Ectodermal cell (in vitro differentiated cells): Measurements from ENCODE around the gene EXD3.

Experiments used
- H3K27ac ChIP-seq: 2 replicates; pipeline ENCODE4 v1.7.0; 2013; ENCODE audit warnings: mild to moderate bottlenecking, low read depth, low read length; ENCODE audit not compliant: insufficient read depth, poor library complexity, severe bottlenecking
- H3K27me3 ChIP-seq: 2 replicates; pipeline ENCODE4 v1.7.0; 2013; ENCODE audit warnings: mild to moderate bottlenecking, low read length; ENCODE audit not compliant: insufficient read depth, control insufficient read depth, poor library complexity, severe bottlenecking
- H3K36me3 ChIP-seq: one replicate; pipeline ENCODE4 v1.7.0; 2013; ENCODE audit warnings: low read length; ENCODE audit not compliant: control insufficient read depth, insufficient read depth
- H3K4me1 ChIP-seq: one replicate; pipeline ENCODE4 v1.7.0; 2013; ENCODE audit warnings: low read length; ENCODE audit not compliant: control insufficient read depth, insufficient read depth
- H3K4me3 ChIP-seq: 2 replicates; pipeline ENCODE4 v1.7.0; 2013; ENCODE audit warnings: low read depth, low read length, control low read depth; ENCODE audit not compliant: insufficient read depth
- H3K9me3 ChIP-seq: 2 replicates; pipeline ENCODE4 v1.7.0; 2013; ENCODE audit warnings: mild to moderate bottlenecking, low read length, moderate library complexity; ENCODE audit not compliant: control insufficient read depth
- WGBS, 2 experiments: methylation state at CpG; one replicate each; pipeline ENCODE4 v1.1.7; 2013; ENCODE audit warnings: missing lambda C conversion rate in 2 of 2; 5-methylcytosine and 5-hydroxymethylcytosine counted together

Gene EXD3

GRCh38 chr9:137402746-137403145 is 20.2 kb downstream of the EXD3 start:
- no peak overlapping the region for H3K27ac ChIP-seq

GRCh38 chr9:137398561-137399468 is 24.1 kb downstream of the EXD3 start:
- Histone ChIP-seq H3K4me3 (no peak overlapping the region), H3K27ac (no peak overlapping the region), H3K9me3 (no peaks in the 10 kb centered on the region), H3K4me1 (no peaks in the 10 kb centered on the region), H3K36me3 (no peaks in the 10 kb centered on the region), H3K27me3 (no peaks in the 10 kb centered on the region)
- 95 to 96% methylated on average over 60 of the region's 60 CpGs for WGBS, 2 experiments

More at GRCh38 chr9:137402746-137403145, 20.2 kb downstream of the EXD3 start:
- no peaks in the 10 kb centered on the region for H3K36me3 ChIP-seq
- H3K4me1 ChIP-seq: peaks cover 5% of the 10 kb centered on the region
- peaks cover 8% of the 10 kb centered on the region for H3K27me3 ChIP-seq
- WGBS, 2 experiments: 94 to 95% methylated on average over 11 of the region's 11 CpGs
- no peak overlapping the region for H3K4me3 ChIP-seq
- no peaks in the 10 kb centered on the region for H3K9me3 ChIP-seq

DNA sequence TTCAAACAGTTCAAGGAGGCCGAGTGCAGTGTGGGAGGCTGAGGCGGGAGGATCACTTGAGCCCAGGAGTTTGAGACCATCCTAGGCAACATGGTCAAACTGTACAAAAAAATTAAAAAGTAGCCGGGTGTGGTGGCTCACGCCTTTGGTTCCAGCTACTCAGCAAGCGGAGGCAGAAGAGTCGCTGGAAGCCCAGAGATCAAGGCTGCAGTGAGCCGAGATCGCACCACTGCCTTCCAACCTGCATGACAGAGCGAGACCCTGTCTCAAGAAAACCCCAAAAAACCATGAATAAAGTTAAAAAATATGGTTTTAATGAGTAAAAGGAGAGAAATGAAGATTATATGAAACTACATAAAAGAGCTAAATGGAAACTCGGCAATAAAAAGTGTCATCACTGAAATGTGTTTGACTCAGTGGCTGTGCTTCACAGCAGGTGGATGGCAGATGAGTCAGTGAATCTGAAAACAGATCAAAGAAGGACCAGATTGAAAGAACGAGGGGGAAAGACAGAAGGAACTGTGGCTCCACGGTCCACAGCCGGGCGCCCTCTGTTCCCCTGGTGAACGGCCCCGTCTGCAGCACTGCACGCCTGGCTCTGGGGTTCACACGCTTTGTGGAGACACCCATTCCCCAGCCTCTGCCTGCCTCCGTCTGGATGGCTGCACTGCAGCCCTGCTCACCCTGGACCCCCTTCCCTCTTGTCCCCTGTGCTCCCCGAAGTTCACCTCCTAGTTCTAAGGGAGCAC is 25.1 kb downstream of the EXD3 start:
- Histone ChIP-seq H3K9me3 (no peaks in the 10 kb centered on the region), H3K4me1 (no peaks in the 10 kb centered on the region), H3K27ac (no peak overlapping the region), H3K27me3 (no peaks in the 10 kb centered on the region), H3K36me3 (no peaks in the 10 kb centered on the region), H3K4me3 (no peak overlapping the region)
- WGBS, 2 experiments: 93% methylated on average over 20 of the region's 20 CpGs

- no peaks in the 10 kb centered on the region for H3K9me3 ChIP-seq
- H3K4me1 ChIP-seq: no peaks in the 10 kb centered on the region
- H3K27ac ChIP-seq: no peak overlapping the region
- WGBS, 2 experiments: 94 to 95% methylated on average over 26 of the region's 26 CpGs
- no peaks in the 10 kb centered on the region for H3K27me3 ChIP-seq
- H3K36me3 ChIP-seq: no peaks in the 10 kb centered on the region
- H3K4me3 ChIP-seq: no peak overlapping the region
Measured at GRCh38 chr9:137396634-137397367, 26.2 kb downstream of the EXD3 start.

DNA sequence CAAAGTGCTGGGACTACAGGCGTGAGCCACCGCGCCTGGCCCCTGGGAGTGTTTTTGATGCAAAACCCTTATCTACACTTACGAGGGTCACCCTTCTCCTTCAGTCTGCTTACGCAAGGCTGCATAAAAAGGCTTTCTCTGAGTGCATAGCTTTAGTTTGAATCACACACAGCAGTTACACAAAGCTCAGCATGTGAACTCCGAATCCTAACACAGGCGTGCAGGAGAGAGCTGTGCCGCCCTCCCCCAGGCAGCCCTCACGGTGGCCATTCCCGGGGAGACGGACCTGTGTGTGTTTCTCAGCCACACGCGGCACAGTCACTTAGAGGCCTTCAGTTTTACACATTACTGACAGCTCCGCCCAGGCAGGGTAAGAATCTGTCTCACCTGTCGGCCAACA is 26.7 kb downstream of the EXD3 start:
- Histone ChIP-seq H3K27ac (no peak overlapping the region), H3K27me3 (no peaks in the 10 kb centered on the region), H3K4me3 (no peak overlapping the region), H3K36me3 (no peaks in the 10 kb centered on the region), H3K4me1 (no peaks in the 10 kb centered on the region), H3K9me3 (no peaks in the 10 kb centered on the region)
- WGBS, 2 experiments: 83 to 86% methylated on average over 15 of the region's 15 CpGs

DNA sequence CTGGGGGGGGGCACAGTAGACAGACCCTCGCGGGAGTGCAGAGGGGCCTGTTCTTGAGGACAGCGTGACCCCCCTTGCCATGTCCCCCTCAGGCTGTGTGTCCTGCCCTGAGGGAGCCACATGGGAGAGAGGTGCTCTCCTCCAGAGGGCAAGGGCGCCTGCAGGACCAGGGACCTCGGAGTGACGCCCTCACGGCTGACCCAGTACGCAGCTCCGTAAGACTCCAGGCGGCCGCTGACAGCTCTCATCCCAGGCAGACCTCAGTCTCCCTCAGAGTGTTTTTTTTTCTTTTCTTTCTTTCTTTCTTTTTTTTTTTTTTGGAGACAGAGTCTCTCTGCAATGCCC is 27.3 kb downstream of the EXD3 start:
- H3K27ac ChIP-seq: no peak overlapping the region
- no peaks in the 10 kb centered on the region for H3K36me3 ChIP-seq
- WGBS, 2 experiments: 89 to 90% methylated on average over 11 of the region's 11 CpGs
- no peaks in the 10 kb centered on the region for H3K9me3 ChIP-seq
- H3K4me1 ChIP-seq: no peaks in the 10 kb centered on the region
- H3K27me3 ChIP-seq: no peaks in the 10 kb centered on the region
- no peak overlapping the region for H3K4me3 ChIP-seq

- 94% methylated on average over 36 of the region's 36 CpGs for WGBS, 2 experiments
- H3K9me3 ChIP-seq: no peaks in the 10 kb centered on the region
- no peaks in the 10 kb centered on the region for H3K4me1 ChIP-seq
- no peaks in the 10 kb centered on the region for H3K36me3 ChIP-seq
- no peak overlapping the region for H3K27ac ChIP-seq
- no peak overlapping the region for H3K4me3 ChIP-seq
- H3K27me3 ChIP-seq: no peaks in the 10 kb centered on the region
Measured at GRCh38 chr9:137394866-137395665, 27.9 kb downstream of the EXD3 start.

DNA sequence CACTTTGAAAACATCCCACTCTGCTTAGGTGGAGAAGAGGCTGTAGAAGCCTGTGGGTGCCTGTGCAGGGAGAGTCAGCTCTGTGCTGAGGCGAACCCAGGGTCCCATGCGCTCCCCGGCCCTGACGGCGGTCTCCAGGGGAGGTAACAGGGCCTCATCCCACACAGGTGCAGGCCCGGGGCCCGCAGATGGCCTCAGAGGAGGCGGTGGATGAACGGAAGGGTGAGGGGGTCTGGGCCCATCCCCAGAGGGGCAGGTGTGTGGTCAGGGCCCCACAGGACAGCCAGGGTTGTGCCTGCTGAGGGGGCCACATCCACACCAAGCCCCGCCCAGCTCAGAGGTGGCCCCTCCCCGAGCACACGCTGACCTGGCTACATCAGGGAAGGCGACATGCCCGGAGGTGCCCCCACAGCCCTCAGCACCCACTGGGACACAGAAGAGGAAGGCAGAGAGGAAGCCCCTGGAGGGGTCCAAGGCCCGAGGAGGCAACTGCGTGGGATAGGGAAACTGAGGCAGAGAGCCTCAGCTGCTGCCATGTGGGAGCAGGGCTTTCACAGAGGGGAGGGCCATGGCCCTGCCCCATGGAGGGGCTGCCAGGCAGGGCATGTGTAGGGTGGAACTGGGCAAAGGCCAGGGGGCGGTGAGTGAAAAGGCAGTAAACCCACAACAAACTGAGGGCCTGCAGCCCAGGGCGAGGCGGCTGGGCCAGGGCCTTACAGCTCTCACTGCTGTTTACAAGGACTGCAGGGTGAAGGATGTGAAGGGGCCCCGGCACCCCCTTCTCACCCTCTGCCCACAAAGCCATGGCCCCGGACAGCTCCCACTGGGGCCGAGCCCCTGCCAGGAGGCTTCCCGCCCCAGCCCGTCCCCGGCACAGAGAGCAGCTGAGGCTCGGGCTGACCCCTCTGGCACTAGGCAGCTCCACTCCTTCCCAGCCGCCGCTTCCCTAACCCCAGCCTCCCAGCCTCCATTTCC is 29.5 kb downstream of the EXD3 start:
- Histone ChIP-seq H3K27ac (no peak overlapping the region), H3K4me3 (no peak overlapping the region), H3K36me3 (no peaks in the 10 kb centered on the region), H3K4me1 (no peaks in the 10 kb centered on the region), H3K9me3 (no peaks in the 10 kb centered on the region), H3K27me3 (no peaks in the 10 kb centered on the region)
- WGBS, 2 experiments: 94 to 95% methylated on average over 28 of the region's 28 CpGs
